ENCODE results near the gene NCKAP5.

- no peak for TF ChIP-seq CTCF (IDR thresholded peaks at IDR 0.05 in 4 of 5, conservative IDR thresholded peaks at IDR 0.05 in 1 of 5)
- no peak for TF ChIP-seq POLR2A (IDR thresholded peaks at IDR 0.05)
Observed at GRCh38 chr2:132665401-132666140, 902.7 kb downstream of the NCKAP5 start.
